K562 (cell line): ENCODE measurements around the gene ACE. TPM values are rescaled to one million over a fixed set of nuclear protein-coding genes. Genes with fewer than 3 reads are reported as not detected.

ENCODE experiments used
- BCLAF1 ChIP-seq, 2 experiments: fragments of 450-650 bp in 1 of 2; IDR thresholded peaks; 2 replicates each; pipeline ENCODE4 v1.6.1; 2011 to 2017; ENCODE audit warnings: low read depth in 2 of 2, antibody characterized with exemption in 1 of 2, borderline replicate concordance in 1 of 2, low read length in 1 of 2, mild to moderate bottlenecking in 1 of 2, mixed read lengths in 1 of 2; ENCODE audit not compliant: control insufficient read depth in 1 of 2
- CCNT2 ChIP-seq: IDR thresholded peaks from 2 replicates; pipeline ENCODE4 v1.6.1; 2011; ENCODE audit warnings: borderline replicate concordance, low read depth, mild to moderate bottlenecking, moderate library complexity, mixed read lengths, low read length; ENCODE audit not compliant: insufficient read length; ENCODE audit errors: extremely low read depth
- EP400 ChIP-seq: fragments of 450-650 bp; IDR thresholded peaks from 2 replicates; pipeline ENCODE4 v1.6.1; 2017; ENCODE audit warnings: antibody characterized with exemption, mild to moderate bottlenecking, moderate library complexity
- FOXK1 ChIP-seq: sonication (generic); formaldehyde crosslinking; IDR thresholded peaks from 2 replicates; pipeline ENCODE4 v1.8.0; 2022; ENCODE audit warnings: missing genetic modification reagents, mild to moderate bottlenecking, borderline replicate concordance
- GTF3C2 ChIP-seq: IDR thresholded peaks from 3 replicates; pipeline ENCODE4 v1.6.1; 2011; ENCODE audit warnings: borderline replicate concordance, mild to moderate bottlenecking, moderate library complexity; ENCODE audit not compliant: insufficient read length; ENCODE audit errors: extremely low read depth
- KDM1A ChIP-seq, 2 experiments: fragments of 450-650 bp; IDR thresholded peaks; 2 replicates each; pipeline ENCODE4 v1.6.1; 2016; ENCODE audit warnings: mild to moderate bottlenecking in 2 of 2
- NR1H2 ChIP-seq: sonication (generic); formaldehyde crosslinking; IDR thresholded peaks from 2 replicates; pipeline ENCODE4 v1.4.0; 2020; ENCODE audit warnings: mild to moderate bottlenecking, missing genetic modification reagents
- PTRF ChIP-seq: fragments of 450-650 bp; IDR thresholded peaks from 2 replicates; pipeline ENCODE4 v1.6.1; 2016; ENCODE audit warnings: mild to moderate bottlenecking, missing genetic modification characterization, missing compliant biosample characterization
- ZBTB7A ChIP-seq: IDR thresholded peaks from 2 replicates; pipeline ENCODE4 v1.6.1; 2011; ENCODE audit warnings: low read depth, mild to moderate bottlenecking, low read length, moderate library complexity, borderline replicate concordance; ENCODE audit not compliant: control insufficient read depth
- ZC3H8 ChIP-seq: fragments of 450-650 bp; IDR thresholded peaks from 2 replicates; pipeline ENCODE4 v1.6.1; 2017
- ZNF318 ChIP-seq, 2 experiments: fragments of 450-650 bp; IDR thresholded peaks; 2 replicates each; pipeline ENCODE4 v1.6.1; 2016; ENCODE audit warnings: mild to moderate bottlenecking in 2 of 2, borderline replicate concordance in 1 of 2, low read depth in 1 of 2, moderate library complexity in 1 of 2
- polyA plus RNA-seq, 8 experiments: library from polyadenylated mRNA; depleted of rRNA in 4 of 8; stranded (reverse) in 5 of 8; unstranded in 3 of 8; fragments of >200 nt; fragmentation: Nextera tagmentation in 2 of 8; fragmentation: Illumina TruSeq in 1 of 8; extraction: Ambion mirVana in 2 of 8; extraction: Trizol in 1 of 8; gene quantifications; 2 replicates each; pipeline versions ENCODE4 v1.2.1 to v1.2.3, GENCODE V29; 2011 to 2014; ENCODE audit warnings: inconsistent platforms in 1 of 8, missing spikeins in 1 of 8
- total RNA-seq, 7 experiments: library from RNA; depleted of rRNA in 6 of 7; stranded (reverse); fragments of >200 nt in 6 of 7; fragmentation: Illumina TruSeq in 2 of 7; extraction: Trizol in 2 of 7; gene quantifications; 2 replicates each; pipeline versions ENCODE4 v1.2.1 to v1.2.3, GENCODE V29; 2011 to 2021; ENCODE audit warnings: low replicate concordance in 1 of 7

ACE gene
- total and polyA plus RNA-seq, 9 of the 15 experiments (the other 6 are each of a cell fraction or from before 2014, with no cell fraction given): 0.07 to 2.5 (median 0.47) TPM; not detected in 1

- TF ChIP-seq ZNF318 (IDR thresholded peaks at IDR 0.05; ENCODE audit: borderline replicate concordance in 1 of 2, low read depth in 1 of 2) (no peak), FOXK1 (CRISPR knock-in tag) (no peak), GTF3C2 (no peak), NR1H2 (CRISPR knock-in tag) (no peak), EP400 (peak; percentile 73), KDM1A (IDR thresholded peaks at IDR 0.05) (no peak), ZC3H8 (no peak), CCNT2 (no peak), ZBTB7A (peak; percentile 6; the same call in 1 of the 2 replicates), BCLAF1 (IDR thresholded peaks at IDR 0.05; ENCODE audit: borderline replicate concordance in 1 of 2, control insufficient read depth in 1 of 2, low read depth in 2 of 2, low read length in 1 of 2) (no peak), PTRF (tag) (no peak)
These were observed 39.4 kb upstream of the ACE start (continued) for GRCh38 chr17:63437287-63438091.
